Liver (tissue), 9 donors: ENCODE data around the gene SAFB2. TPM values are rescaled to one million over a fixed set of nuclear protein-coding genes. Genes with fewer than 3 reads are reported as not detected.

ENCODE experiments used
- DNase-seq: peaks from one replicate; pipeline ENCODE4 v3.0.0-alpha.2; 2017; ENCODE audit warnings: low spot score
- H3K27ac ChIP-seq, 2 donors: one replicate each; pipeline ENCODE4 v1.7.0; 2013; ENCODE audit warnings: inconsistent platforms in 2 of 2, low read length in 2 of 2, control low read depth in 1 of 2, low read depth in 1 of 2, mild to moderate bottlenecking in 1 of 2
- H3K27me3 ChIP-seq, 4 donors: one replicate each; pipeline versions ENCODE4 v1.6.1 to v1.7.0; 2013; ENCODE audit warnings: low read length in 3 of 4, inconsistent platforms in 1 of 4, mild to moderate bottlenecking in 1 of 4, moderate library complexity in 1 of 4; ENCODE audit not compliant: control insufficient read depth in 4 of 4, insufficient read depth in 4 of 4
- H3K36me3 ChIP-seq, 4 donors: one replicate each; pipeline versions ENCODE4 v1.6.1 to v1.7.0; 2013; ENCODE audit warnings: low read length in 3 of 4, mild to moderate bottlenecking in 3 of 4, low read depth in 1 of 4, moderate library complexity in 1 of 4; ENCODE audit not compliant: control insufficient read depth in 4 of 4, insufficient read depth in 3 of 4
- H3K4me1 ChIP-seq, 4 donors: one replicate each; pipeline versions ENCODE4 v1.6.1 to v1.7.0; 2013; ENCODE audit warnings: low read length in 3 of 4, mild to moderate bottlenecking in 3 of 4, moderate library complexity in 1 of 4; ENCODE audit not compliant: control insufficient read depth in 4 of 4, insufficient read depth in 4 of 4
- H3K4me3 ChIP-seq, 3 donors: one replicate each; pipeline versions ENCODE4 v1.6.1 to v1.7.0; 2013; ENCODE audit warnings: low read length in 3 of 3, control low read depth in 1 of 3, low read depth in 1 of 3, mild to moderate bottlenecking in 1 of 3
- H3K9ac ChIP-seq, 2 donors: one replicate each; pipeline ENCODE4 v1.7.0; 2013; ENCODE audit warnings: low read length in 2 of 2, mild to moderate bottlenecking in 2 of 2, moderate library complexity in 2 of 2, control low read depth in 1 of 2, low read depth in 1 of 2
- H3K9me3 ChIP-seq, 4 donors: one replicate each; pipeline versions ENCODE4 v1.6.1 to v1.7.0; 2013; ENCODE audit warnings: low read length in 3 of 4; ENCODE audit not compliant: control insufficient read depth in 4 of 4
- ATF3 ChIP-seq: IDR thresholded peaks from 2 replicates; pipeline ENCODE4 v1.6.1; 2016; ENCODE audit warnings: antibody characterized with exemption
- CTCF ChIP-seq: fragments of 150-350 bp; IDR thresholded peaks from 2 replicates; pipeline ENCODE4 v1.5.1; 2017; ENCODE audit warnings: improper control_type of control experiment, low read depth, low read length; ENCODE audit not compliant: missing input control
- EGR1 ChIP-seq, 2 donors: IDR thresholded peaks; 2 replicates each; pipeline ENCODE4 v1.6.1; 2016 to 2018; ENCODE audit warnings: antibody characterized with exemption in 2 of 2, low read depth in 2 of 2
- FOXA1 ChIP-seq: IDR thresholded peaks from 2 replicates; pipeline ENCODE4 v1.6.1; 2016; ENCODE audit warnings: antibody characterized with exemption
- FOXA2 ChIP-seq: IDR thresholded peaks from 2 replicates; pipeline ENCODE4 v1.6.1; 2016; ENCODE audit warnings: antibody characterized with exemption
- GABPA ChIP-seq, 2 donors: IDR thresholded peaks in 1 of 2; conservative IDR thresholded peaks in 1 of 2; 2 replicates each; pipeline ENCODE4 v1.6.1; 2016; ENCODE audit warnings: antibody characterized with exemption in 2 of 2, mild to moderate bottlenecking in 1 of 2, moderate library complexity in 1 of 2
- HNF4A ChIP-seq, 2 donors: conservative IDR thresholded peaks; 2 replicates each; pipeline ENCODE4 v1.6.1; 2016; ENCODE audit warnings: antibody characterized with exemption in 2 of 2, mild to moderate bottlenecking in 2 of 2
- HNF4G ChIP-seq: IDR thresholded peaks from 2 replicates; pipeline ENCODE4 v1.6.1; 2016; ENCODE audit warnings: antibody characterized with exemption
- JUND ChIP-seq, 2 donors: IDR thresholded peaks; 2 replicates each; pipeline ENCODE4 v1.6.1; 2016; ENCODE audit warnings: antibody characterized with exemption in 2 of 2
- MAX ChIP-seq: IDR thresholded peaks from 2 replicates; pipeline ENCODE4 v1.6.1; 2016; ENCODE audit warnings: antibody characterized with exemption
- NR2F2 ChIP-seq: IDR thresholded peaks from 2 replicates; pipeline ENCODE4 v1.6.1; 2016; ENCODE audit warnings: antibody characterized with exemption
- RAD21 ChIP-seq, 2 donors: IDR thresholded peaks; 2 replicates each; pipeline ENCODE4 v1.6.1; 2016; ENCODE audit warnings: antibody characterized with exemption in 2 of 2, mild to moderate bottlenecking in 2 of 2
- REST ChIP-seq: IDR thresholded peaks from 2 replicates; pipeline ENCODE4 v1.6.1; 2016; ENCODE audit warnings: antibody characterized with exemption, mild to moderate bottlenecking
- RXRA ChIP-seq, 2 donors: IDR thresholded peaks; 2 replicates each; pipeline ENCODE4 v1.6.1; 2017 to 2018; ENCODE audit warnings: antibody characterized with exemption in 2 of 2, mild to moderate bottlenecking in 1 of 2
- SP1 ChIP-seq: IDR thresholded peaks from 2 replicates; pipeline ENCODE4 v1.6.1; 2018; ENCODE audit warnings: antibody characterized with exemption, mild to moderate bottlenecking
- TAF1 ChIP-seq: conservative IDR thresholded peaks from 2 replicates; pipeline ENCODE4 v1.6.1; 2016; ENCODE audit warnings: antibody characterized with exemption, mild to moderate bottlenecking
- YY1 ChIP-seq: IDR thresholded peaks from 2 replicates; pipeline ENCODE4 v1.6.1; 2016; ENCODE audit warnings: antibody characterized with exemption, mild to moderate bottlenecking
- WGBS: extraction: QIAGEN DNeasy Blood & Tissue Kit; methylation state at CpG from one replicate; pipeline ENCODE4 v1.1.7; 2013; 5-methylcytosine and 5-hydroxymethylcytosine counted together
- polyA plus RNA-seq, 2 donors: library from polyadenylated mRNA; stranded (reverse) in 1 of 2; unstranded in 1 of 2; fragments of 200-250 nt in 1 of 2; fragments of >200 nt in 1 of 2; fragmentation: Nextera tagmentation in 1 of 2; extraction: Ambion mirVana in 1 of 2; gene quantifications; one replicate each; pipeline versions ENCODE4 v1.2.1 to v1.2.3, GENCODE V29; 2013 to 2015
- total RNA-seq, 2 donors: library from RNA; depleted of rRNA; stranded (reverse); fragments of >200 nt; gene quantifications; one replicate each; pipeline ENCODE4 v1.2.3, GENCODE V29; 2014
- donor health status: healthy.
- donor health status: healthy.
- donor health status: healthy.
- donor health status: healthy.
- donor health status: healthy.

Gene SAFB2
- total and polyA plus RNA-seq, 4 donors: 18.7 to 57.8 (median 28.5) TPM

DNA sequence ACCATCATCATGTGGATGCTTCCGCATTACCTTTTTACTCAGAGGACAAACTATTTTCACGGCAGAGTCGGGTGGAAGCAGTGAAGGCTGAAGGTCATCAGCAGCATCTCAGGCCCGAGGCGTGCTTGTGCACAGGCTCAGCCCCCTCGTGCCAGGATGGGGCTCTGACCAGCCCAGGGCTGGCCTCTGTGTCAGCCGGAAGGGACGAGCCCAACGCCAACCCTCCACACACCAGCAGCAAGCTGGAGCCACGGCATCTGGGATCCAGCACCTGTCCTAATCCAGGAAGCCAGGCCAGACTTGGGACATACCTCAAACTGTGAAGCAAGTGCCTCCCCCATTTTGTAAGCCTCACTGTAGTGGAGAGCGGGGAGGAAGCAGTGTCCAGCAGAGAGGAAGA lies 46.6 kb upstream of the SAFB2 start (continued):
- TF ChIP-seq CTCF: no peak
- TF ChIP-seq JUND (IDR thresholded peaks at IDR 0.05): no peak

DNA sequence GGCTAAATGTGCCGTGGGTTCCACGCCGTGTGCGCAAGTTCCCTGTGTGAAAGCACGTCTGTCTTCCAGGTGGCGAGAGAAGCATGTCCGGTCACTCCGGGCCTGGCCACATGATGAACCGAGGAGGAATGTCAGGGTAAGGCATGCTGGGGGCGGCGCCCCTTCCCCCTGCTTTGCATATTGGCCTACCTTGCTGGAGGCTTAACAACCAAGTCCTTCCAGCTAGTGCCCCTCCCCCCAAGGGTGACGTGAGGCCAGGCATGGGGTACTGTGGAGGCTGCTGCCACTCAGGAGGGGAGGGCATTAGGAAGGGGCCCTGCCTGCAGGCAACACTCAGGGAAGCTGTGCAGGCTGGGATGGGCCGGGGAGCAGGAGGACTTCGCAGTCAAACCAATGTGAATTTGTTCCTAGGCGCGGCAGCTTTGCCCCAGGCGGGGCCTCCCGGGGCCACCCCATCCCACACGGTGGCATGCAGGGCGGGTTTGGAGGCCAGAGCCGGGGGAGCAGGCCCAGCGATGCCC lies 45.2 kb upstream of the SAFB2 start:
- H3K9ac ChIP-seq: no peak overlapping the region
- no peaks in the 10 kb centered on the region for H3K9me3 ChIP-seq
- WGBS: 93% methylated on average over 22 of the region's 22 CpGs
- H3K36me3 ChIP-seq: peaks cover 26 to 69% (median 49%) of the 10 kb centered on the region in 4 donors
- peaks cover 2 to 21% (median 13%) of the 10 kb centered on the region in 4 donors for H3K4me1 ChIP-seq
- H3K27ac ChIP-seq: no peak overlapping the region
- TF ChIP-seq RAD21 (IDR thresholded peaks at IDR 0.05) (no peak), EGR1 (IDR thresholded peaks at IDR 0.05; ENCODE audit: low read depth in 2 of 2) (no peak), CTCF (no peak), HNF4G (no peak), ATF3 (no peak), RXRA (IDR thresholded peaks at IDR 0.05) (no peak), GABPA (IDR thresholded peaks at IDR 0.05 in 1 of 2, conservative IDR thresholded peaks at IDR 0.05 in 1 of 2) (no peak), SP1 (no peak), FOXA1 (no peak), JUND (IDR thresholded peaks at IDR 0.05) (no peak), YY1 (no peak), HNF4A (conservative IDR thresholded peaks at IDR 0.05) (no peak), TAF1 (no peak), FOXA2 (no peak), MAX (no peak), REST (no peak), NR2F2 (no peak)
- no peak for DNase-seq
- no peaks in the 10 kb centered on the region for H3K27me3 ChIP-seq
- H3K4me3 ChIP-seq: no peak overlapping the region
